GM12801 (cell line): ENCODE results near the gene CDV3.

Source experiments
- CTCF ChIP-seq: IDR thresholded peaks from one replicate; pipeline ENCODE4 v1.5.1; 2011; ENCODE audit warnings: control low read depth; ENCODE audit not compliant: insufficient read length; ENCODE audit errors: extremely low read depth

CDV3 gene

GRCh38 chr3:133538154-133538553 lies 35.3 kb upstream of the CDV3 start:
- no peak for TF ChIP-seq CTCF

GRCh38 chr3:133540896-133541674 lies 32.4 kb upstream of the CDV3 start:
- no peak for TF ChIP-seq CTCF

DNA sequence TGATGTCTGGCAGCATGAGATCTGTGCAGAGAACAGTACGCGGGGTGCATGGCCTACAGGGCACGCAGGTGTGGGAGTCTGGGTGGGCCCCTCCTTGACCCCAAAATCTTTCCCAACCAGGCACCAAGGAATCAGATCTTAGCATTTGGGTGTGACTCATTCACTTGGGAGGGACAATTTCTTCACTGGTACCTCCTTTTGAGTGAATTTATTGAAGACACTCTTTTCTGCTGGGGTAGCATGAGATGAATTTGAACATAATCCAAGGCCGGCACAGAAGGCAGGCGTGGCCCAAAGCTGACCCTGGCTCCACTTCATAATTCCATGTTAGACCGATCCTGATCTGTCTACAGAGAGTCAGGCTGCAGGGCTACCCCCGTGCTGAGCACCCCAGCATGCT lies 30.6 kb upstream of the CDV3 start:
- TF ChIP-seq CTCF: no peak

DNA sequence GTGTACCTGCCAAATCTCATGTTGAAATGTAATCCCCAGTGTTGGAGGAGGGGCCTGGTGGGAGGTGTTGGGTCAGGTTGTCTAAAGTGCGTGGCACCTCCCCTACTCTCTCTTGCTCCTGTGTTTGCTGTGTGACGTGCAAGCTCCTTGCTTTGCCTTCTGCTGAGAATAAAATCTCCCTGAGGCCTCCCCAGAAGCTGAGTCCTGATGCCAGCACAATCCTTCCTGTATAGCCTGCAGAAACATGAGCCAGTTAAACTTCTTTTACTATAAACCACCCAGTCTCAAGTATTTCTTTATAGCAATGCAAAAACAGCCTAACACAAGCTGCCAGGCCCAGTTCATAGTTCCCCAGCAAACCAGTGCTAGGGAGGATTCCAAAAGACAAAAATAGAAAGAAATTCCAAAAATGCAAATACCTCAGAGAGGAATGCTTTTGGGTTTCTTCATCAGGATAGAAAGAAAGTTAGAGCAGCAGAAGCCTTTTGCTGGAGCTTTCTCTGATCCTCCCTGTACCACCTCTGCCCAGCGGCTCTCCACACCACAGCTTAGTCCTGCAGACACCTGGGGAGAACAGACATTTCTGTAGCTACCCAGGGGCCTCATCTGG lies 25.9 kb upstream of the CDV3 start:
- no peak for TF ChIP-seq CTCF

GRCh38 chr3:133548090-133548489 lies 25.4 kb upstream of the CDV3 start:
- TF ChIP-seq CTCF: no peak

DNA sequence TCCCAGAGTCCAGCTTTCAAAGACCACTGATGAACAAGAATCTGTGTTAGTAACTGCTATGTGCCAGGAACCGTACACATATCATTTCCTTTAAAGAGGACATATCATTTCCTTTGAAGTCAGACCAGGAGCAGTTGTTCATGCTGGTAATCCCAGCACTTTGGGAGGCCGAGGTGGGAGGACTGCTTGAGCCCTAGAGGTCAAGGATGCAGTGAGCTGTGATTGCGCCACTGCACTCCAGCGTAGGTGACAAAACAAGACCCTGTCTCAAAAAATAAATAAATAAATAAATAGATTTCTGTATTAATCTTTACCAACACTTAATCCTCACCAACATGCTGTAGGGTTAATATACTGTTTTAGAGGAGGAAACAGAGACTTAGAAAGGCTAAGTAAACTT lies 23.9 kb upstream of the CDV3 start:
- no peak for TF ChIP-seq CTCF

DNA sequence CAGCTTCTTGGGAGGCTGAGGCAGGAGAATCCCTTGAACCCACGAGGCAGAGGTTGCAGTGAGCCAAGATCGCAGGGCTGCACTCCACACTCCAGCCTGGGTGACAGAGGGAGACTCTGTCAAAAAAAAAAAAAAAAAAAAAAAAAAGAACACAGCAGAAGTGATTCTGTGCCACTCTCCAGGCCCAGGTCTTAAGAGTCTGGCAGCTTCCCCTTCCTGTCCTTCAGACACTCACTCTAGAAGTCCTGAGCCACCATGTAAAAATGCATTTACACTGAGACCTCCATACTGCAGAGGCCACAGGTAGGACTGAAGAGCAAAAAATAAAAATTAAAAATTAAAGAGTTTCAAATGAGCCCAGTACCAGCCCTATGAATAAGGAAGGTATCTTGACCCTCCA lies 11.8 kb upstream of the CDV3 start:
- no peak for TF ChIP-seq CTCF
